ENCODE measurements around the gene PCDHGC5.

GRCh38 chr5:141487131-141487530, 1.8 kb upstream of the PCDHGC5 start:
- TF ChIP-seq, protein P1, sequence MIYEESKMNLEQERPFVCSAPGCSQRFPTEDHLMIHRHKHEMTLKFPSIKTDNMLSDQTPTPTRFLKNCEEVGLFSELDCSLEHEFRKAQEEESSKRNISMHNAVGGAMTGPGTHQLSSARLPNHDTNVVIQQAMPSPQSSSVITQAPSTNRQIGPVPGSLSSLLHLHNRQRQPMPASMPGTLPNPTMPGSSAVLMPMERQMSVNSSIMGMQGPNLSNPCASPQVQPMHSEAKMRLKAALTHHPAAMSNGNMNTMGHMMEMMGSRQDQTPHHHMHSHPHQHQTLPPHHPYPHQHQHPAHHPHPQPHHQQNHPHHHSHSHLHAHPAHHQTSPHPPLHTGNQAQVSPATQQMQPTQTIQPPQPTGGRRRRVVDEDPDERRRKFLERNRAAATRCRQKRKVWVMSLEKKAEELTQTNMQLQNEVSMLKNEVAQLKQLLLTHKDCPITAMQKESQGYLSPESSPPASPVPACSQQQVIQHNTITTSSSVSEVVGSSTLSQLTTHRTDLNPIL (CRISPR knock-in tag; IDR thresholded peaks at IDR 0.05; ENCODE audit: low read depth): no peak
- TF ChIP-seq ZFP30 (CRISPR knock-in tag; IDR thresholded peaks at IDR 0.05) (no peak), PATZ1 (CRISPR knock-in tag; IDR thresholded peaks at IDR 0.05; ENCODE audit: borderline replicate concordance) (no peak), ZC3H10 (CRISPR knock-in tag; IDR thresholded peaks at IDR 0.05) (no peak), ZNF8 (CRISPR knock-in tag; IDR thresholded peaks at IDR 0.05) (no peak), ZFP3 (CRISPR knock-in tag; IDR thresholded peaks at IDR 0.05) (no peak), CSRNP3 (CRISPR knock-in tag; IDR thresholded peaks at IDR 0.05) (no peak), ISL1 (CRISPR knock-in tag; IDR thresholded peaks at IDR 0.05) (no peak), ESRRG (CRISPR knock-in tag; IDR thresholded peaks at IDR 0.05) (no peak)

Measured in SK-N-SH treated with all-trans-retinoic acid at 6 μM for 48 hours (cell line).